B cell (primary cell): Measurements from ENCODE around the gene SNED1.

ENCODE experiments used
- EZH2 ChIP-seq: IDR thresholded peaks from 2 replicates; pipeline ENCODE4 v1.6.1; 2012; ENCODE audit warnings: borderline replicate concordance, low read depth, mild to moderate bottlenecking, moderate library complexity, low read length; ENCODE audit not compliant: insufficient read depth, poor library complexity, severe bottlenecking
- TF ChIP-seq, protein P1 (sequence below): fragments of 200-600 bp; IDR thresholded peaks from one replicate; pipeline ENCODE4 v1.8.0; 2022; ENCODE audit warnings: antibody characterized with exemption, mild to moderate bottlenecking

DNA sequence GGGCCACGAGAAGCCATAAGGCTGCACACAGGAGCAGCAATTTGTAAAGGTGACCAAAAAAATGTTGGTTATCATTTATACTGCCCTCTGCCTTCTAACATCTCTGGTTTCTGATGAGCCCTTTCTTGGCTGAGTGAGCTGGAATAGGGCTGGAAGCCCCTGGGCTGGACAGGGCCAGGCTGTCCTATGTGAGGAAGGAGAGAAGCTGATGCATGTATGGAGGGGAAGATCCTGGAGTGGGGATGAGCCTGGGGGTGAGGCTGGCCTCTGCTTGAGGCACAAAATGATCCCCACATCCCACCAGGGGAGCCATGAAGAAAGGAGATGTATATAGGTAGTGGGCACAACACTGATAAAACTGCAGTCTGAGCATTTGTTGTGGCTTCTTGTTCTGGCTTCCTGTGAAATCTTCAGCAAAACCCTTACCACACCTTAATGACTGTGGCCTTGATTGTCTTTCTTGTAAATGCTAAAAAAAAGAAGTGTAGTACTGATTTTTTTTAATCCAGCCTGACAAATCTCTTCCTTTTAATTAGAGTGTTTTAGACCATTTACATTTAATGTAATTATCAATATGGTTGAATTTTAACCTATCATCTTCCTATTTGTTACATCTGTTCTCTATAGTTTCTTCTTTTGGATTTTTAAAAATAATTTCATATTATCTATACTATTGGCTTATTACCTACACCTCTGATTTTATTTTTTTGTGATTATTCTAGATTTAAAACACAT lies 5.6 kb downstream of the SNED1 start:
- TF ChIP-seq, protein P1, sequence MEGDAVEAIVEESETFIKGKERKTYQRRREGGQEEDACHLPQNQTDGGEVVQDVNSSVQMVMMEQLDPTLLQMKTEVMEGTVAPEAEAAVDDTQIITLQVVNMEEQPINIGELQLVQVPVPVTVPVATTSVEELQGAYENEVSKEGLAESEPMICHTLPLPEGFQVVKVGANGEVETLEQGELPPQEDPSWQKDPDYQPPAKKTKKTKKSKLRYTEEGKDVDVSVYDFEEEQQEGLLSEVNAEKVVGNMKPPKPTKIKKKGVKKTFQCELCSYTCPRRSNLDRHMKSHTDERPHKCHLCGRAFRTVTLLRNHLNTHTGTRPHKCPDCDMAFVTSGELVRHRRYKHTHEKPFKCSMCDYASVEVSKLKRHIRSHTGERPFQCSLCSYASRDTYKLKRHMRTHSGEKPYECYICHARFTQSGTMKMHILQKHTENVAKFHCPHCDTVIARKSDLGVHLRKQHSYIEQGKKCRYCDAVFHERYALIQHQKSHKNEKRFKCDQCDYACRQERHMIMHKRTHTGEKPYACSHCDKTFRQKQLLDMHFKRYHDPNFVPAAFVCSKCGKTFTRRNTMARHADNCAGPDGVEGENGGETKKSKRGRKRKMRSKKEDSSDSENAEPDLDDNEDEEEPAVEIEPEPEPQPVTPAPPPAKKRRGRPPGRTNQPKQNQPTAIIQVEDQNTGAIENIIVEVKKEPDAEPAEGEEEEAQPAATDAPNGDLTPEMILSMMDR: no peak
- no peak for TF ChIP-seq EZH2
